ENCODE data around the gene SMG9.
A peak's percentile ranks its signal among the peaks of the same experiment; 100 is the strongest.

SMG9 gene

GRCh38 chr19:43688059-43688701 is 66.6 kb downstream of the SMG9 start:
- Histone ChIP-seq H2AFZ (ENCODE audit: low read depth, low read length) (no peak overlapping the region), H3K27me3 (ENCODE audit: control insufficient read depth in 1 of 2, insufficient read depth in 1 of 2, low read length in 2 of 2) (no peaks in the 10 kb centered on the region), H3K18ac (ENCODE audit: low read depth in 1 of 2, low read length in 2 of 2) (no peak overlapping the region), H3K27ac (ENCODE audit: low read length, poor library complexity, severe bottlenecking) (no peak overlapping the region), H3K36me3 (ENCODE audit: control insufficient read depth in 1 of 2, insufficient read depth in 2 of 2, low read depth in 1 of 2, low read length in 2 of 2) (no peaks in the 10 kb centered on the region), H3K79me1 (replicated peaks; ENCODE audit: low read length, poor library complexity, severe bottlenecking) (no peaks in the 10 kb centered on the region), H2AK5ac (ENCODE audit: low read length, severe bottlenecking) (no peak overlapping the region), H3K23ac (ENCODE audit: low read length in 2 of 2) (no peak overlapping the region), H4K8ac (ENCODE audit: low read length) (no peak overlapping the region), H3K4ac (ENCODE audit: low read depth in 1 of 2, low read length in 2 of 2) (no peak overlapping the region), H2BK12ac (ENCODE audit: low read length in 2 of 2) (no peak overlapping the region), H3K9ac (ENCODE audit: low read length) (no peak overlapping the region), H2BK120ac (ENCODE audit: low read depth, low read length) (no peak overlapping the region), H3K14ac (ENCODE audit: low read length in 2 of 2) (no peak overlapping the region), H3K4me2 (ENCODE audit: low read length, poor library complexity, severe bottlenecking) (no peak overlapping the region), H3K4me3 (ENCODE audit: insufficient read depth in 1 of 2, low read depth in 1 of 2, low read length in 2 of 2) (no peak overlapping the region), H2BK5ac (ENCODE audit: low read depth, low read length, poor library complexity, severe bottlenecking) (no peak overlapping the region), H4K91ac (ENCODE audit: low read length) (no peak overlapping the region), H3K9me3 (ENCODE audit: control insufficient read depth, low read length) (peaks cover 24% of the 10 kb centered on the region), H3K4me1 (ENCODE audit: control insufficient read depth, insufficient read depth, low read depth, low read length) (peaks cover 13% of the 10 kb centered on the region), H2BK15ac (ENCODE audit: low read depth, poor library complexity, severe bottlenecking) (no peak overlapping the region)
- no peak for DNase-seq
- WGBS, result 74% methylated on average over 10 of the region's 10 CpGs

- WGBS, result 79% methylated on average over 1 of the region's 1 CpG
- Histone ChIP-seq H4K91ac (ENCODE audit: low read length) (no peak overlapping the region), H4K8ac (ENCODE audit: low read length) (no peak overlapping the region), H3K4me1 (ENCODE audit: control insufficient read depth, insufficient read depth, low read depth, low read length) (peaks cover 13% of the 10 kb centered on the region), H3K27ac (ENCODE audit: low read length, poor library complexity, severe bottlenecking) (no peak overlapping the region), H2BK15ac (ENCODE audit: low read depth, poor library complexity, severe bottlenecking) (no peak overlapping the region), H3K18ac (ENCODE audit: low read depth in 1 of 2, low read length in 2 of 2) (no peak overlapping the region), H2BK12ac (ENCODE audit: low read length in 2 of 2) (no peak overlapping the region), H2AK5ac (ENCODE audit: low read length, severe bottlenecking) (no peak overlapping the region), H3K36me3 (ENCODE audit: control insufficient read depth in 1 of 2, insufficient read depth in 2 of 2, low read depth in 1 of 2, low read length in 2 of 2) (no peaks in the 10 kb centered on the region), H3K4me3 (ENCODE audit: insufficient read depth in 1 of 2, low read depth in 1 of 2, low read length in 2 of 2) (no peak overlapping the region), H3K4me2 (ENCODE audit: low read length, poor library complexity, severe bottlenecking) (no peak overlapping the region), H3K14ac (ENCODE audit: low read length in 2 of 2) (no peak overlapping the region), H3K9ac (ENCODE audit: low read length) (peak overlapping the region; percentile 19), H3K27me3 (ENCODE audit: control insufficient read depth in 1 of 2, insufficient read depth in 1 of 2, low read length in 2 of 2) (no peaks in the 10 kb centered on the region), H3K79me1 (replicated peaks; ENCODE audit: low read length, poor library complexity, severe bottlenecking) (no peaks in the 10 kb centered on the region), H2AFZ (ENCODE audit: low read depth, low read length) (no peak overlapping the region), H2BK120ac (ENCODE audit: low read depth, low read length) (no peak overlapping the region), H3K23ac (ENCODE audit: low read length in 2 of 2) (no peak overlapping the region), H2BK5ac (ENCODE audit: low read depth, low read length, poor library complexity, severe bottlenecking) (no peak overlapping the region), H3K4ac (ENCODE audit: low read depth in 1 of 2, low read length in 2 of 2) (no peak overlapping the region), H3K9me3 (ENCODE audit: control insufficient read depth, low read length) (peaks cover 22% of the 10 kb centered on the region)
- DNase-seq, result no peak
These were observed 67.1 kb downstream of the SMG9 start for GRCh38 chr19:43687660-43687997.

- no peak overlapping the region for H3K9ac ChIP-seq (ENCODE audit: low read length)
- 82% methylated on average over 1 of the region's 1 CpG for WGBS
- no peak overlapping the region for H4K91ac ChIP-seq (ENCODE audit: low read length)
- no peaks in the 10 kb centered on the region for H3K36me3 ChIP-seq (ENCODE audit: control insufficient read depth in 1 of 2, insufficient read depth in 2 of 2, low read depth in 1 of 2, low read length in 2 of 2)
- no peak overlapping the region for H2BK5ac ChIP-seq (ENCODE audit: low read depth, low read length, poor library complexity, severe bottlenecking)
- no peak overlapping the region for H3K4me2 ChIP-seq (ENCODE audit: low read length, poor library complexity, severe bottlenecking)
- H3K4me3 ChIP-seq (ENCODE audit: insufficient read depth in 1 of 2, low read depth in 1 of 2, low read length in 2 of 2), result no peak overlapping the region
- H3K18ac ChIP-seq (ENCODE audit: low read depth in 1 of 2, low read length in 2 of 2), result no peak overlapping the region
- H3K4me1 ChIP-seq (ENCODE audit: control insufficient read depth, insufficient read depth, low read depth, low read length), result peaks cover 13% of the 10 kb centered on the region
- no peak overlapping the region for H3K14ac ChIP-seq (ENCODE audit: low read length in 2 of 2)
- H3K9me3 ChIP-seq (ENCODE audit: control insufficient read depth, low read length), result no peaks in the 10 kb centered on the region
- H3K79me1 ChIP-seq (replicated peaks; ENCODE audit: low read length, poor library complexity, severe bottlenecking), result no peaks in the 10 kb centered on the region
- no peak overlapping the region for H2AFZ ChIP-seq (ENCODE audit: low read depth, low read length)
- H3K27me3 ChIP-seq (ENCODE audit: control insufficient read depth in 1 of 2, insufficient read depth in 1 of 2, low read length in 2 of 2), result no peaks in the 10 kb centered on the region
- no peak overlapping the region for H2BK120ac ChIP-seq (ENCODE audit: low read depth, low read length)
- H2BK15ac ChIP-seq (ENCODE audit: low read depth, poor library complexity, severe bottlenecking), result no peak overlapping the region
- no peak overlapping the region for H3K23ac ChIP-seq (ENCODE audit: low read length in 2 of 2)
- no peak for DNase-seq
- H2AK5ac ChIP-seq (ENCODE audit: low read length, severe bottlenecking), result no peak overlapping the region
- H3K27ac ChIP-seq (ENCODE audit: low read length, poor library complexity, severe bottlenecking), result no peak overlapping the region
- no peak overlapping the region for H3K4ac ChIP-seq (ENCODE audit: low read depth in 1 of 2, low read length in 2 of 2)
- no peak overlapping the region for H2BK12ac ChIP-seq (ENCODE audit: low read length in 2 of 2)
- H4K8ac ChIP-seq (ENCODE audit: low read length), result no peak overlapping the region
These were observed 70.4 kb downstream of the SMG9 start for GRCh38 chr19:43684326-43684725.

GRCh38 chr19:43683905-43684304 is 70.9 kb downstream of the SMG9 start:
- 63% methylated on average over 2 of the region's 2 CpGs for WGBS

More at GRCh38 chr19:43683905-43684304, 70.9 kb downstream of the SMG9 start:
- no peak for DNase-seq
- H3K36me3 ChIP-seq (ENCODE audit: control insufficient read depth in 1 of 2, insufficient read depth in 2 of 2, low read depth in 1 of 2, low read length in 2 of 2), result no peaks in the 10 kb centered on the region
- no peaks in the 10 kb centered on the region for H3K9me3 ChIP-seq (ENCODE audit: control insufficient read depth, low read length)
- H2BK120ac ChIP-seq (ENCODE audit: low read depth, low read length), result no peak overlapping the region
- no peak overlapping the region for H2BK15ac ChIP-seq (ENCODE audit: low read depth, poor library complexity, severe bottlenecking)
- no peak overlapping the region for H4K8ac ChIP-seq (ENCODE audit: low read length)
- H4K91ac ChIP-seq (ENCODE audit: low read length), result no peak overlapping the region
- no peaks in the 10 kb centered on the region for H3K27me3 ChIP-seq (ENCODE audit: control insufficient read depth in 1 of 2, insufficient read depth in 1 of 2, low read length in 2 of 2)
- H3K18ac ChIP-seq (ENCODE audit: low read depth in 1 of 2, low read length in 2 of 2), result no peak overlapping the region
- peaks cover 13% of the 10 kb centered on the region for H3K4me1 ChIP-seq (ENCODE audit: control insufficient read depth, insufficient read depth, low read depth, low read length)
- no peak overlapping the region for H3K23ac ChIP-seq (ENCODE audit: low read length in 2 of 2)
- H3K9ac ChIP-seq (ENCODE audit: low read length), result no peak overlapping the region
- H3K4ac ChIP-seq (ENCODE audit: low read depth in 1 of 2, low read length in 2 of 2), result no peak overlapping the region
- no peaks in the 10 kb centered on the region for H3K79me1 ChIP-seq (replicated peaks; ENCODE audit: low read length, poor library complexity, severe bottlenecking)
- no peak overlapping the region for H2AK5ac ChIP-seq (ENCODE audit: low read length, severe bottlenecking)
- H3K4me3 ChIP-seq (ENCODE audit: insufficient read depth in 1 of 2, low read depth in 1 of 2, low read length in 2 of 2), result no peak overlapping the region
- no peak overlapping the region for H2BK5ac ChIP-seq (ENCODE audit: low read depth, low read length, poor library complexity, severe bottlenecking)
- H3K4me2 ChIP-seq (ENCODE audit: low read length, poor library complexity, severe bottlenecking), result no peak overlapping the region
- H2AFZ ChIP-seq (ENCODE audit: low read depth, low read length), result no peak overlapping the region
- H2BK12ac ChIP-seq (ENCODE audit: low read length in 2 of 2), result no peak overlapping the region
- H3K14ac ChIP-seq (ENCODE audit: low read length in 2 of 2), result no peak overlapping the region
- H3K27ac ChIP-seq (ENCODE audit: low read length, poor library complexity, severe bottlenecking), result no peak overlapping the region

Data from mesenchymal stem cell (in vitro differentiated cells and primary cell).